ENCODE data around the gene PRDM16. TPM values are rescaled to one million over a fixed set of nuclear protein-coding genes. Genes with fewer than 3 reads are reported as not detected.
A peak's percentile ranks its signal among the peaks of the same experiment; 100 is the strongest.

Gene PRDM16
- total and polyA plus RNA-seq, 2 of the 8 experiments (the other 6 are each of a cell fraction or from before 2014, with no cell fraction given): 0.39 to 0.43 TPM

DNA sequence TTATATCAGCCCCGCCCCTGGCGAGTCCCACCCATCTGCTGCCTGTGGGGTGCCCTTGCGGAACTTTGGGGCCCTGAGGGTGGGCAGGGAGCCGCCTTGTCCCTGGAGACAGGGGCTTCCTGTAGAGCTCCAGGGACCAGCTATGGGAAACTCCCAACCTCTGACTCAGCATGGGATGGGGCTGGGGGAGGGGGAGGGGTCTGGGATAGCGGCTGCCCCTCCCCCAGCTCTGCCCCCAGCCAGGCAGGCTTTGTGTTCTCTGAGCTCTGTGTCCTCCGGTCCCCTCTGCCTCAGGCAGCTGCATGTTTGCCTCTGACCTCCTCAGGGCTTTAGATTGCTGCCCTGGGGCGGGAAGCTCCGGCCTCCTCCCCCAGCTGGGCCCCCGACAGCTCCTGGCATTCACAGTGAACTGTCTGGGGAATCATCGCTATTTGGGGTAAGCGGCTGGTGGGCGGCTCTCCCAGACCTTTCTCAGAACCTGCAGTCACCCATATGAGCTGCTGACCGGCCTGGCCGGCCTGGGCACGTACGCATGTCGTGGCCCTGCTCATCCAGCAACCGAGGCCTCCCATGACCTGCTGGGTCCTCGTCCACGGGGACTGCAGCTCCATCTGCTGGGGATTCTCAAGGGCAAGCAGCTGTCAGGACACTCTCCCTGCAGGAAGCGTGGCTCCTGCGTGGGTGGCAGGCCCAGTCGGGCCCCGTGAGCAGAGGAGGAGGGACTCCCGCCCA, 402.5 kb downstream of the PRDM16 start (continued):
- no peak for TF ChIP-seq USF2 (IDR thresholded peaks at IDR 0.05; ENCODE audit: low read length)
- no peak for TF ChIP-seq GABPA (IDR thresholded peaks at IDR 0.05; ENCODE audit: borderline replicate concordance, insufficient read depth, low read length)
- no peak for TF ChIP-seq BRCA1 (IDR thresholded peaks at IDR 0.05; ENCODE audit: low read depth, low read length)
- no peak for TF ChIP-seq POU5F1 (IDR thresholded peaks at IDR 0.05; ENCODE audit: low read depth, low read length)
- TF ChIP-seq, protein P1, sequence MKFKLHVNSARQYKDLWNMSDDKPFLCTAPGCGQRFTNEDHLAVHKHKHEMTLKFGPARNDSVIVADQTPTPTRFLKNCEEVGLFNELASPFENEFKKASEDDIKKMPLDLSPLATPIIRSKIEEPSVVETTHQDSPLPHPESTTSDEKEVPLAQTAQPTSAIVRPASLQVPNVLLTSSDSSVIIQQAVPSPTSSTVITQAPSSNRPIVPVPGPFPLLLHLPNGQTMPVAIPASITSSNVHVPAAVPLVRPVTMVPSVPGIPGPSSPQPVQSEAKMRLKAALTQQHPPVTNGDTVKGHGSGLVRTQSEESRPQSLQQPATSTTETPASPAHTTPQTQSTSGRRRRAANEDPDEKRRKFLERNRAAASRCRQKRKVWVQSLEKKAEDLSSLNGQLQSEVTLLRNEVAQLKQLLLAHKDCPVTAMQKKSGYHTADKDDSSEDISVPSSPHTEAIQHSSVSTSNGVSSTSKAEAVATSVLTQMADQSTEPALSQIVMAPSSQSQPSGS (IDR thresholded peaks at IDR 0.05; ENCODE audit: low read length): no peak
- TF ChIP-seq PHF8 (conservative IDR thresholded peaks at IDR 0.05; ENCODE audit: low read depth, low read length): no peak
- peak; percentile 24; the same call in 1 of the 2 replicates for TF ChIP-seq SP1 (IDR thresholded peaks at IDR 0.05; ENCODE audit: low read depth, low read length)
- TF ChIP-seq FOSL1 (IDR thresholded peaks at IDR 0.05; ENCODE audit: insufficient read depth, low read depth, low read length): peak; percentile 9; the same call in 1 of the 2 replicates
- no peak for TF ChIP-seq TAF7 (optimal IDR thresholded peaks at IDR 0.05; ENCODE audit: borderline replicate concordance, low read depth, low read length)
- TF ChIP-seq, protein P2, sequence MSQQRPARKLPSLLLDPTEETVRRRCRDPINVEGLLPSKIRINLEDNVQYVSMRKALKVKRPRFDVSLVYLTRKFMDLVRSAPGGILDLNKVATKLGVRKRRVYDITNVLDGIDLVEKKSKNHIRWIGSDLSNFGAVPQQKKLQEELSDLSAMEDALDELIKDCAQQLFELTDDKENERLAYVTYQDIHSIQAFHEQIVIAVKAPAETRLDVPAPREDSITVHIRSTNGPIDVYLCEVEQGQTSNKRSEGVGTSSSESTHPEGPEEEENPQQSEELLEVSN (IDR thresholded peaks at IDR 0.05): no peak
- TF ChIP-seq SIRT6 (IDR thresholded peaks at IDR 0.05; ENCODE audit: low read length): no peak
- TF ChIP-seq HDAC6 (IDR thresholded peaks at IDR 0.05; ENCODE audit: low read depth, low read length): no peak
- no peak; the same call in 1 of the 2 replicates for TF ChIP-seq MAX (IDR thresholded peaks at IDR 0.05)
- no peak for TF ChIP-seq SP4 (IDR thresholded peaks at IDR 0.05; ENCODE audit: low read length)
- TF ChIP-seq POLR2A (IDR thresholded peaks at IDR 0.05; ENCODE audit: control extremely low read depth in 1 of 2, low read depth in 2 of 2, low read length in 2 of 2): no peak
- peak; percentile 69 for TF ChIP-seq ASH2L (IDR thresholded peaks at IDR 0.05; ENCODE audit: low read length)
- TF ChIP-seq RAD21 (IDR thresholded peaks at IDR 0.05 in 1 of 2, conservative IDR thresholded peaks at IDR 0.05 in 1 of 2; ENCODE audit: low read depth in 2 of 2, low read length in 2 of 2): peak; percentile 44 to 59
- no peak for TF ChIP-seq JUND (IDR thresholded peaks at IDR 0.05; ENCODE audit: low read length)
- no peak for TF ChIP-seq SIX5 (IDR thresholded peaks at IDR 0.05; ENCODE audit: low read depth, low read length)
- TF ChIP-seq SP2 (IDR thresholded peaks at IDR 0.05; ENCODE audit: low read length): no peak
- TF ChIP-seq SAP30 (IDR thresholded peaks at IDR 0.05; ENCODE audit: insufficient read depth, insufficient replicate concordance, low read length): no peak

All from H1 (cell line).